Stimulated activated CD8-positive, alpha-beta memory T cell treated with anti-CD3 and anti-CD28 coated beads, Interleukin-7, amount 100 ng/mL, for 4 hours (primary cell): Measurements from ENCODE around the gene MAP1A.

Source experiments
- DNase-seq, 2 donors: peaks; one replicate each; pipeline ENCODE4 v3.0.0-alpha.2; 2020; ENCODE audit warnings: low read depth in 2 of 2

MAP1A gene

DNA sequence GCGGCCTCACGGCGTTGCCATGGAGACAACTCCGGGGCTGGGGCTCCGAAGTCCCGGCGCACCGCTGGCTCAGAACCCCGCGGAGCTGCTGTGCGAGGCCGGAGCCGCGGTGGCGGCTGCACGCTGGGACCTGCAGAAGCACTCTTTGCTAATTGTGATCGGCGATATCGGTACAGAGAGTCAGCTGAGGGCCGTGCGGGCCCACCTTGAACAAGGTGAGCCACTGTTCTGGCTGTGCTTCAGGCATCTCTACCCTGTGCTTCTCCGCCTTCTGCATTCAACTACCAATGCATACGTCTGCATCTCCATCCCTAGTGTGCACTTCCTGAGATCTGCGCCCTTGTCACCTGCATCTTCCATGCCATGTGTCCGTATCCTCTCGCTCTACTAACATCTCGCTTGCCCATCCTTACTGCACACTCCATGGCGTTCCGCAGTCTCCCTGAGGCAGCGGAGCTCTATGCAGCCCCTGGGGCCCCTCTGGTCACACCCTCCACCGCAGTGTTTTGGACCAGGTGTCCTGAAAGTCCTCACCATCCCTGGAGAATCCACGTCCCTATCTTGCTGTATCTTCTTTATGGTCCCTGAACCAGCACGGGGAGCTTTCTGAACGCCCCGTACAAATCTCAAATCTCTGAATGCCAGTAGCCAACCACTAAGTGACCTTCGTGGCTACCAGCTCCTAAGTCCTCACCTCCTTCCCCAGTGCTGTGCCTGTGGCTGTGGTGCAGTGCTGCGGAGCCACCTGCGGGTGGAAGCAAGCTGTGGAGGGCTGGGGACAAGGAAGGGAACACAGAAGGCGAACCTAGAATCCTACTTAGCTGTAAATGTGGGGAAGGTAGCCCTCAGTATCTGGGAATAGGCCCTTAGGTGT is 6.2 kb upstream of the MAP1A start:
- no peak for DNase-seq

DNA sequence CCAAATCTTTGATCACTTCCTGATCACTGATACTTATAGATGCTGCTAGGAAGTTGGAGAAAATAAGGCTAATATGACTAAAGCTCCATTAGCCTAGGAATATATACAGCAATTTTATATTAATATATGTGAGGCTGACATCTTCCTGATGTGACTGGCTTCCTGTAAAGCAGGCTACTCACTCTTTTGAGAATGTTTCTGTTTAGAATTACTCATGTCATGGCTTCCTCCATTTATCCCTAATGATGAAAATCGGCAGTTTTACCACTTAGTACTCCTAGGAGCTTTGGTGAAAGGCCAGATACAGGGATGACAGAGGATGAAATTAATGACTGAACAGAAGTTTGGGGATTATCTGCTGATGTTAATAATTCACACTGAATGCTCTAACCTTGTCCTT is 3.9 kb upstream of the MAP1A start:
- DNase-seq, result no peak

DNA sequence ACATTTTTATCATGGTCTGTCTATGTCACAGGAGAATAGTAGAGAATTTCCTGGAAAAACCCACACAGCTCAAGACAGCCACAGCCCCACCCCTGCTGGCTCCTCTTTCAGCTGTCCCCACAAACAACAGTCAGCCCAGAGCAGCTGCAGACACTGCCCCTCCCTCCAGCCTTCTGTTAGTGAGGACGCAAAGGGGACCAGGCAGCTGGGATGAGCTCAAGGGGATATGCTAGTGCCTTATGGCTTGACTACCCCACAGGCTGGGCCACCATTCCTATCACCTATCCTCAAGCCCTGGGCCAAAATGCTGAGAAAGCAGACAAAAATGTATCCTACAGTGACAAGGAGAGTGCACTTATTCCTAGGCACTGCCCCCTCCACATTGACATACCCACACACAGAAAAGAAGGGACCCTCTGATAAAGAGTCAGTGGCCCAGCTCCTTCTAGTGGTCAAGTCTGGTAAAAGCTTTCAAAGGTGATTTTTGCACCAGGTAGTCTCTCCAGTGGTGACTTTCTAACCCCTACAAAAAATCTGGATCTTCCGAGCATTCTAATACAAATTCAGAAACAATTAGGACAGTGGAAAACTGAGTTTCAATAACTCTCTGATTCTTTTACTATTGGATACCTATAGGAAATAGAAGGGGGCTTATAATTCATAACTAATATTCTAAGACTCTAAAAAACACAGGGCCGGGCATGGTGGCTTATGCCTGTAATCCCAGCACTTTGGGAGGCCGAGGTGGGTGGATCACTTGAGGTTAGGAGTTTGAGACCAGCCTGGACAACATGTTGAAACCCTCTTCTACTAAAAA is 3.0 kb upstream of the MAP1A start:
- no peak for DNase-seq

DNA sequence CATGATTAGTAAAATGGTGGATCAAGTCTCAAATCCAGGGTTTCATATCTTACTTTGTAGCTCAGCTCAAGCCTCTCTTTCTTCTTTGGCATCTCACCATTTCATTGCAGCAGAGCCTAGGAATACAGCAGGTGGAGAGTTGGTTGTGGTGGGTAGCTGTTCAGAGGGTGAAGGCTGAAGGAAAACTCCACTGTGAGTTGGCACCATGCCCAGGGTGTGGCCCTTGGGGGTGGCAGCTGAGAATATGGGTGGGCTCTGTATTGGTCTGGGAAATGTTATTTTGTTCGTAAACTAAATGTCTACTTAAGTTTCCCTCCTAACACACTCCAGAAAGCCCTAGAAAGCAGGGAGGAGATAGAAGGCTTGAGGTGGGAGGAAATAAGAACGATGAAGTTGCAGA is 1.7 kb upstream of the MAP1A start:
- no peak for DNase-seq

DNA sequence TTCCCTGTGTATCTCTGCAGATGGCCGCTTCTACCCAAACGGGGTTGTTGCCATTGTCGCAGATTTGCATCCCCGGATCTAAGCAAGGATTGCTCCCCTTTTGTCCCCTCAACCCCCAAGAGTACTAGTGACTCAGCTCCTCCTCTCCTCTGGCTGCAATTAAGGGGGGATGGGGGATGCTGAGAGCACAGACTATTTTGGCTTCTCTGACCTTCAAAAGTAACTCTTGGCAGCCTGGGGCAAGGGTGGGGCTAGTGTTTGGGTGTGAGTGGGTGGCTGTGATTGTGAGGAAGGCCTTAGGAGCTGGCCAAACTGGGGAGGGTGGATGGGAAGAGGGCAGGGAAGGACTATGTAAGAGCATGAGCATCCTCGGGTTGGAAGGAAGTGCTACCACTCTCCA is 1.2 kb upstream of the MAP1A start:
- no peak for DNase-seq

DNA sequence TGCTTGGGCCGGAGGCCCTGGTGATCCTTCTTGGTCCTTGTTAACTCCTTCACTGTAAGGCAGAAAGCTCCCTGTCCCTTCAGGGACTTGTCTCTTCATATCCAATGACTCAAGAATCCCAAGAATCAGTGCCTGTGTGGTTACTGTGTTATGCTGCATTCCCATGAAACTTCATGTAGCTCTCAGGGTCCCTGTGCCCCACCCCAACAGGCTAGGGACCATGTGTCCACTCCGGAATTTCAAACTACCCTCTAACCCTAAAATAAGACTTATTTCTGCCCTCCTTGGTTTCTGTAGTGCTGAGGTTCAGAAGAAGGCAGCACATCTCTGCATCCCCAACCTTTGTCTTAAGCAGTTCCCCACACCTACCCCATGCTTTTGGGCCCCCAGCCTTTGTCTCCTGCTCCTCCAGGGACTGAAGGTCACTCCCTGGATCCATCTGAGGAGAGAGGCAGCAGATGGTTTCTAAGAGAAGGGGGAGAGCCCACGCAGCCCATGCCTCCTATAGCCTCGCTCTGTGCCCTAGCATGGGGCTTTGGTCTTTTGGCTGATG is 531 bp upstream of the MAP1A start:
- no peak for DNase-seq

DNA sequence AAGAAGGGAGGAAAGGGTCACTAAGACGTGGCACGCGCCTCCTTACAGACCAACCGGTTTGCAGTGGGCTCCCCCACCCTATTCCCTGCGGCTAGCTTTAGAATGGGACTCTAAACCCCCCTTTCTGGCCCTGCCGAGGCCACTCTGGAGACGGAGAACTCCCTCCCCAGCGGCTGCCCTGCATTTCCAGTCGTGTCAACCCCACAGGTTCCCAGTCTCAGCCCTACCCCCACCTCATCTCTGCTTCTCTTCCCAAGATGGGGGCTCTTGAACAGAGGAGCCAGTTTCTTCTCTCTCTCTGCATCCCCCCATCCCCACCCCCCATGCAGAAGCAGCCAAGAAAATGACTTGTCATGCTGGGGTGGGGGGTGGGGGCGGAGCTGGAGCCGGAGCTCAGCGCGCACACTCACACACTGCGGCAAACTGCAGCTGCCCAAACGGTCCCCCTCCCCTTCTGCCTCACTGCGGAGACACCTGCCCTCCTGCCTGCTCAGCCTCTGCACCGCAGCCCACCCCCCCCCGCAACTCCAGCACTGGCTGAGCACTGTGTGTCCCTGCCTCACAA is 871 bp downstream of the MAP1A start:
- DNase-seq, result no peak

DNA sequence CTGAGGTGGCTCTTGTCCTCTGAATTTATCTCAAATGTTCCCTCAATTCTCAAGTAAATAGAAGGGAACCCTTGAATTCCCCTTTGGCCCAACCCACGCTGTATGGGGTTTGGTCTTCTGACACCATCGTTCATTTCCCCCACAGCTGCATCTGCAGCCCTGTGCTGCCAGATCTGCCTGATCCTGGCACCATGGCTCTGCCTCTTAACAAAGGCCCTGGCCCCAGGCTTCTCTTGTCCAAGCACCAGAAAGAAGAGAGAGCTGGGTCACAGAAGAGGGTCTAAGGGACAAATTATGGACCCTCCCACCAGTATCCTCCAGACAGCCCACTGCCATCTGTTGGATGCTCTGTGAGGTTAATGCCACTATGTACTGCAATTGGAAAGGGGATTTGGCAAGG is 1.8 kb downstream of the MAP1A start:
- no peak for DNase-seq

DNA sequence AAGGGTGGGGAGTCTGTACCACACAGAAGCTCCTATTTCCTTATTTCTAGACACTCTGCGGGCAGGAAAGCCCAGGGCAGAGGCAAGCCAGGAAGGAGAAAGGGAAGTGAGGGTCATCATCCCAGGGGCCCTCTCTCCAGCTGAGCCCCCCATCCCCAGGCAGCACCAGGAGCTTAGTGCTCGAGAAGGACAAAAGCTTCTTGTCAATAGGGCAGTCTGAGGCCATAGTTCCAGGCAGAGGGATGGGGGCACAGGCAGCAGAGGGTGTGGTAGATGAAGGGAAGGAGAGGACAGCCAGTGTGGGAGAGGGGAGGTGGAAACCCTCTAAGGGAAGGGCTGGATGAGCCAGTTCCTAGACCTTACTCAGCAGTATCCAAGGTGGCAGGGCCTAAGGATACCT is 2.7 kb downstream of the MAP1A start:
- DNase-seq, result no peak

DNA sequence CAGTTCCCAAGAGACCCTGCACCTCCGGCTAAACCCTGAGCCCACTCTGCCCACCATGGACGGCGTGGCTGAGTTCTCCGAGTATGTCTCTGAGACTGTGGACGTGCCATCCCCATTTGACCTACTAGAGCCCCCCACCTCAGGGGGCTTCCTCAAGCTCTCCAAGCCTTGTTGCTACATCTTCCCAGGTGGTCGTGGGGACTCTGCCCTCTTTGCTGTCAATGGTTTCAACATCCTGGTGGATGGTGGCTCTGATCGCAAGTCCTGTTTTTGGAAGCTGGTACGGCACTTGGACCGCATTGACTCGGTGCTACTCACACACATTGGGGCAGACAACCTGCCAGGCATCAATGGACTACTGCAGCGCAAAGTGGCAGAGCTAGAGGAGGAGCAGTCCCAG is 4.0 kb downstream of the MAP1A start:
- DNase-seq, result no peak

DNA sequence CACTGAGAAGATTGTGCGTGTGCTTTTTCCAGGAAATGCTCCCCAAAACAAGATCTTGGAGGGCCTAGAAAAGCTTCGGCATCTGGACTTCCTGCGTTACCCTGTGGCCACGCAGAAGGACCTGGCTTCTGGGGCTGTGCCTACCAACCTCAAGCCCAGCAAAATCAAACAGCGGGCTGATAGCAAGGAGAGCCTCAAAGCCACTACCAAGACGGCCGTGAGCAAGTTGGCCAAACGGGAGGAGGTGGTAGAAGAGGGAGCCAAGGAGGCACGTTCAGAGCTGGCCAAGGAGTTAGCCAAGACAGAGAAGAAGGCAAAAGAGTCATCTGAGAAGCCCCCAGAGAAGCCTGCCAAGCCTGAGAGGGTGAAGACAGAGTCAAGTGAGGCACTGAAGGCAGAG is 4.8 kb downstream of the MAP1A start:
- no peak for DNase-seq

DNA sequence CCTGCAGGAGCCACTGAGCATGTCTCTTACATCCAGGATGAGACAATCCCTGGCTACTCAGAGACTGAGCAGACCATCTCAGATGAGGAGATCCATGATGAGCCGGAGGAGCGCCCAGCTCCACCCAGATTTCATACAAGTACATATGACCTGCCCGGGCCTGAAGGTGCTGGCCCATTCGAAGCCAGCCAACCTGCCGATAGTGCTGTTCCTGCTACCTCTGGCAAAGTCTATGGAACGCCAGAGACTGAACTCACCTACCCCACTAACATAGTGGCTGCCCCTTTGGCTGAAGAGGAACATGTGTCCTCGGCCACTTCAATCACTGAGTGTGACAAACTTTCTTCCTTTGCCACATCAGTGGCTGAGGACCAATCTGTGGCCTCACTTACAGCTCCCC is 6.2 kb downstream of the MAP1A start:
- DNase-seq, result no peak

DNA sequence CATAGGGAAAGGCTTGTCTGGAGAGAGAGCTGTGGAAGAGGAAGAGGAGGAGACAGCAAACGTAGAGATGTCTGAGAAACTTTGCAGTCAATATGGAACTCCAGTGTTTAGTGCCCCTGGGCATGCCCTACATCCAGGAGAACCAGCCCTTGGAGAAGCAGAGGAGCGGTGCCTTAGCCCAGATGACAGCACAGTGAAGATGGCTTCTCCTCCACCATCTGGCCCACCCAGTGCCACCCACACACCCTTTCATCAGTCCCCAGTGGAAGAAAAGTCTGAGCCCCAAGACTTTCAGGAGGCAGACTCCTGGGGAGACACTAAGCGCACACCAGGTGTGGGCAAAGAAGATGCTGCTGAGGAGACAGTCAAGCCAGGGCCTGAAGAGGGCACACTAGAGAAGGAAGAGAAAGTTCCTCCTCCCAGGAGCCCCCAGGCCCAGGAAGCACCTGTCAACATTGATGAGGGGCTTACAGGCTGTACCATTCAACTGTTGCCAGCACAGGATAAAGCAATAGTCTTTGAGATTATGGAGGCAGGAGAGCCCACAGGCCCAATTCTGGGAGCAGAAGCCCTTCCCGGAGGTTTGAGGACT is 6.9 kb downstream of the MAP1A start:
- no peak for DNase-seq

DNA sequence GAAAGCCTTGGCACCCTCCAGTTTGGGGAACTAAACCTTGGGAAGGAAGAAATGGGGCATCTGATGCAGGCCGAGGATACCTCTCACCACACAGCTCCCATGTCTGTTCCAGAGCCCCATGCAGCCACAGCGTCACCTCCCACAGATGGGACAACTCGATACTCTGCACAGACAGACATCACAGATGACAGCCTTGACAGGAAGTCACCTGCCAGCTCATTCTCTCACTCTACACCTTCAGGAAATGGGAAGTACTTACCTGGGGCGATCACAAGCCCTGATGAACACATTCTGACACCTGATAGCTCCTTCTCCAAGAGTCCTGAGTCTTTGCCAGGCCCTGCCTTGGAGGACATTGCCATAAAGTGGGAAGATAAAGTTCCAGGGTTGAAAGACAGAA is 7.7 kb downstream of the MAP1A start:
- DNase-seq, result no peak

DNA sequence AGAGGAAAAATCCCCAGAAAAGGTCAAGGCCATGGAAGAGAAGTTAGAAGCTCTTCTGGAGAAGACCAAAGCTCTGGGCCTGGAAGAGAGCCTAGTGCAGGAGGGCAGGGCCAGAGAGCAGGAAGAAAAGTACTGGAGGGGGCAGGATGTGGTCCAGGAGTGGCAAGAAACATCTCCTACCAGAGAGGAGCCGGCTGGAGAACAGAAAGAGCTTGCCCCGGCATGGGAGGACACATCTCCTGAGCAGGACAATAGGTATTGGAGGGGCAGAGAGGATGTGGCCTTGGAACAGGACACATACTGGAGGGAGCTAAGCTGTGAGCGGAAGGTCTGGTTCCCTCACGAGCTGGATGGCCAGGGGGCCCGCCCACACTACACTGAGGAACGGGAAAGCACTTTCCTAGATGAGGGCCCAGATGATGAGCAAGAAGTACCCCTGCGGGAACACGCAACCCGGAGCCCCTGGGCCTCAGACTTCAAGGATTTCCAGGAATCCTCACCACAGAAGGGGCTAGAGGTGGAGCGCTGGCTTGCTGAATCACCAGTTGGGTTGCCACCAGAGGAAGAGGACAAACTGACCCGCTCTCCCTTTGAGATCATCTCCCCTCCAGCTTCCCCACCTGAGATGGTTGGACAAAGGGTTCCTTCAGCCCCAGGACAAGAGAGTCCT is 9.0 kb downstream of the MAP1A start:
- no peak for DNase-seq

DNA sequence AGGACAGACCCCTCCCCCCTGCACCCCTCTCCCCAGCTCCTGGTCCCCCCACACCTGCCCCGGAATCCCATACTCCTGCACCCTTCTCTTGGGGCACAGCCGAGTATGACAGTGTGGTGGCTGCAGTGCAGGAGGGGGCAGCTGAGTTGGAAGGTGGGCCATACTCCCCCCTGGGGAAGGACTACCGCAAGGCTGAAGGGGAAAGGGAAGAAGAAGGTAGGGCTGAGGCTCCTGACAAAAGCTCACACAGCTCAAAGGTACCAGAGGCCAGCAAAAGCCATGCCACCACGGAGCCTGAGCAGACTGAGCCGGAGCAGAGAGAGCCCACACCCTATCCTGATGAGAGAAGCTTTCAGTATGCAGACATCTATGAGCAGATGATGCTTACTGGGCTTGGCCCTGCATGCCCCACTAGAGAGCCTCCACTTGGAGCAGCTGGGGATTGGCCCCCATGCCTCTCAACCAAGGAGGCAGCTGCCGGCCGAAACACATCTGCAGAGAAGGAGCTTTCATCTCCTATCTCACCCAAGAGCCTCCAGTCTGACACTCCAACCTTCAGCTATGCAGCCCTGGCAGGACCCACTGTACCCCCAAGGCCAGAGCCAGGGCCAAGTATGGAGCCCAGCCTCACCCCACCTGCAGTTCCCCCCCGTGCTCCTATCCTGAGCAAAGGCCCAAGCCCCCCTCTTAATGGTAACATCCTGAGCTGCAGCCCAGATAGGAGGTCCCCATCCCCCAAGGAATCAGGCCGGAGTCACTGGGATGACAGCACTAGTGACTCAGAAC is 9.8 kb downstream of the MAP1A start:
- DNase-seq, result no peak

DNA sequence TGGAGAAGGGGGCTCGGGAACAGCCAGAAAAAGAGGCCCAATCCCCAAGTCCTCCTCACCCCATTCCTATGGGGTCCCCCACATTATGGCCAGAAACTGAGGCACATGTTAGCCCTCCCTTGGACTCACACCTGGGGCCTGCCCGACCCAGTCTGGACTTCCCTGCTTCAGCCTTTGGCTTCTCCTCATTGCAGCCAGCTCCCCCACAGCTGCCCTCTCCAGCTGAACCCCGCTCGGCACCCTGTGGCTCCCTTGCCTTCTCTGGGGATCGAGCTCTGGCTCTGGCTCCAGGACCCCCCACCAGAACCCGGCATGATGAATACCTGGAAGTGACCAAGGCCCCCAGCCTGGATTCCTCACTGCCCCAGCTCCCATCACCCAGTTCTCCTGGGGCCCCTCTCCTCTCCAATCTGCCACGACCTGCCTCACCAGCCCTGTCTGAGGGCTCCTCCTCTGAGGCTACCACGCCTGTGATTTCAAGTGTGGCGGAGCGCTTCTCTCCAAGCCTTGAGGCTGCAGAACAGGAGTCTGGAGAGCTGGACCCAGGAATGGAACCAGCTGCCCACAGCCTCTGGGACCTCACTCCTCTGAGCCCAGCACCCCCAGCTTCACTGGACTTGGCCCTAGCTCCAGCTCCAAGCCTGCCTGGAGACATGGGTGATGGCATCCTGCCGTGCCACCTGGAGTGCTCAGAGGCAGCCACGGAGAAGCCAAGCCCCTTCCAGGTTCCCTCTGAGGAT is 10.6 kb downstream of the MAP1A start:
- no peak for DNase-seq

DNA sequence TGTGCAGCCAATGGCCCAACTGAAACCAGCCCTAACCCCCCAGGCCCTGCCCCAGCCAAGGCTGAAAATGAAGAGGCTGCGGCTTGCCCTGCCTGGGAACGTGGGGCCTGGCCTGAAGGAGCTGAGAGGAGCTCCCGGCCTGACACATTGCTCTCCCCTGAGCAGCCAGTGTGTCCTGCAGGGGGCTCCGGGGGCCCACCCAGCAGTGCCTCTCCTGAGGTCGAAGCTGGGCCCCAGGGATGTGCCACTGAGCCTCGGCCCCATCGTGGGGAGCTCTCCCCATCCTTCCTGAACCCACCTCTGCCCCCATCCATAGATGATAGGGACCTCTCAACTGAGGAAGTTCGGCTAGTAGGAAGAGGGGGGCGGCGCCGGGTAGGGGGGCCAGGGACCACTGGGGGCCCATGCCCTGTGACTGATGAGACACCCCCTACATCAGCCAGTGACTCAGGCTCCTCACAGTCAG is 11.2 kb downstream of the MAP1A start:
- no peak for DNase-seq

DNA sequence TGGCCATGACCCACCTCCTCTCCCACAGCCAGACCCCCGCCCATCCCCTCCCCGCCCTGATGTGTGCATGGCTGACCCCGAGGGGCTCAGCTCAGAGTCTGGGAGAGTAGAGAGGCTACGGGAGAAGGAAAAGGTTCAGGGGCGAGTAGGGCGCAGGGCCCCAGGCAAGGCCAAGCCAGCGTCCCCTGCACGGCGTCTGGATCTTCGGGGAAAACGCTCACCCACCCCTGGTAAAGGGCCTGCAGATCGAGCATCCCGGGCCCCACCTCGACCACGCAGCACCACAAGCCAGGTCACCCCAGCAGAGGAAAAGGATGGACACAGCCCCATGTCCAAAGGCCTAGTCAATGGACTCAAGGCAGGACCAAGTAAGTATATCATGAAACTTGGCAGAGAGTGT is 11.7 kb downstream of the MAP1A start:
- no peak for DNase-seq
